NCI-H2107 treated with DMSO at 0.1 percent for 48 hours (cell line): ENCODE data around the gene KCNK7.
A peak's percentile ranks its signal among the peaks of the same experiment; 100 is the strongest.

Experiments used
- DNase-seq: peaks from one replicate; lab custom pipeline; 2025; ENCODE audit not compliant: unreplicated experiment; lab: John Stamatoyannopoulos, UW

KCNK7 gene

GRCh38 chr11:65558930-65559509 is 36.6 kb downstream of the KCNK7 start:
- DNase-seq: no peak

DNA sequence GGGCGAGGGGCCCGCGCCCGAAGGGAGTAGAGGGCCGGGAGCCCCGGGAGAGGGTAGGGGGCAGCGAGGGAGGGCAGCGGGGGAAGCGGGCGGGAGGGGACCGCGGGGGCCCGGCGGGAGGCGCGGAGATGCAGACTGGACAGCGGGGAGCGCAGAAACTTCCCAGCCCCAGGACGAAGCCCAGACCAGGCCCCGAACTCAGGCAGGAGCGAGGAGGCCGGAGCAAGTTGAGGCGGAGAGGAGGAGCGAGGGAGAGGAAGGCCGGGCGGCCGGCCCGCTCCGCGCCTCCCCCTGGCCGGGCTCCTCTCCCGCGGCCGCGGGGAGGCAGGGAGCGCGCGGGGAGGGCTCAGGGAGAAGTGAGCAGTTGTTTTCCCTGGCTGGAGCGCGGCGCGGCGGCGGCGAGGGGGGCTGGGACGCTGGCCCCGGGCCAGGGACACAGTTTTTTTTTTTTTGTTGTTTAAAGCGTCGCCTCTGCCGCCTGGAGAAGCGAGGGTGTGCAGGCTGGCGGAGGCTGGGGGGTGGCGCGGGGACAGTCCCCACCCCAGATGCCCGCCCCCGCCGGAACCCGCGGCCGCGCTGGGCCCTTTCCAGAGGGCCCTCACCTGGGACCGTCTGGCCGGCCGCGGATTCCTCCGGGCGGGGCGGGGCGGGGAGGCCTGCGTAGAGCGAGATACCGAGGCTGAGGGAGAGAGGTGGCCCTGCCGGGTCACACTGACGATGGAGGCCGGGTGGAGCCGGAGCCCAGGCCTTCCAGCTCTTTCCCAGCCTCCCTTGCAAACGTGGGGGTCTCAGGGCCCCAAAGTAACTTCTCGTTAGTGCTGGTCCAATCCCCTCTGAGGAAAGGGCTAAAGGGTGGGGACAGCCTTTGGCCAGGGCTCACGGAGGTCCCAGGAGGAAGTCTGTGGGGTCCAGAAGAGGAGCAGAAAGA is 37.3 kb downstream of the KCNK7 start, which contains the start of gene LTBP3:
Gene LTBP3 (minus strand): TSS at position 358 of the 928 bp plus-strand sequence. CDS start 400 bp downstream, outside the sequence.
- DNase-seq: no peak

GRCh38 chr11:65557280-65558001 is 38.2 kb downstream of the KCNK7 start:
- DNase-seq: no peak

DNA sequence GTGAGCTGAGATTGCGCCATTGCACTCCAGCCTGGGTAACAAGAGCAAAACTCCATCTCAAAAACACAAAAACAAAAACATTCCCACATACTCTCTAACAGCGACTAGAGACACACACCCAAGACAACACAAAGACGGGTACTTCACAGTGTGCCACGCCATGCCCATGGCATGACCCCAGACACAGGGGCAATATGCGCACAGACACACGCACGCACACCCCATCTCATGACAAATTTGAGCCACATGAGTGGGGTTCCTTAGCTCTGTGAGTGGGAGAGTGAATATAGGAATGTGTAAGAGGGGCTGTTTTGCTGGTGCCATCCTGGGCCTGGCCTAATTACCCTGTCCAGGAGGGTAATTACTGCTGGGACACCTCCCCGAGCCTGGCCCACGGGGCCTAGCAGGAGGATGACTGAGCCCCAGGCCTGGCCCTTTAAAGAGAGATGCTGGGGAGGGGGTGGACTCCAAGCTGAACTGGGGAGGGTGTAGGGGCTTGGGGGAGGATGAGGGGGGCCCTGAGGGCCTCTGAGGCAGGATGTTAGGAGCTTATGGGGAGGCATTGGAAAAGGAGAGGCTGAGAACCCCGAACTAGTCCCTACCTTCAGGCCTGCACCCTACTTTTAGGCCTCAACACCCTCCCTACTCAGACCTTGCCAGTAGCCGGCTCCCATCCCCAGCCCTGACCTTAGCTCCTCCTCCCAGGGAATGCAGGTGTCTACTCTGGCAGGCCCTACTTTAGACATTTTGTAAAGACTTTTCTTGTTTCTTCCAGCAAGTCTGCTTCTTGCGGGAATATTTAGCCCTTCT is 38.9 kb downstream of the KCNK7 start:
- no peak for DNase-seq

DNA sequence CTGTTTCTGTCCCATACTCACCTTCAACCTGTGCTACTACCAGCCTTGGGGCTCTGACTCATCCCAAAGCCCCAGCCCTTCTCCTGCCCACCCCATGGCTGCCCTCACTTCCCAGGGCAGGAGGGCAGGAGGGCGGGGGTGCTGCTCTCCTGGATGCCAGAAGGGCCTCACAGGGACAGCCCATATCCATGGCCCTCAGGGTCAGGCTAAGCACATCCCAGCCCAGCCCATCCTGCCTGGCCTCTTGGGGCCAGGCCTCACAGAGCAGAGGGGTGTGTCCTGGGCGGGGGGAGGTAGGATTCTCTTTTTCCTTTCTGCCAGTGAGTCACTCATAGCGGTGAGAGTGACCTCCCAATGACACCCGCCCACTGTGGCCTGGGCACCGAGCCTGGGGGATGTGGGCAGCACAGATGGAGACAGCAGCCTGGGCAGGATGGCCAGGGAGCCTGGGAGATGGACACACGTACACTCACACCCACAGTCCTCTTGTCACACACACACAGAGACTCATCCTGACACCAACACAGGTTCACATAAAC is 39.8 kb downstream of the KCNK7 start:
- DNase-seq: no peak

GRCh38 chr11:65554842-65555430 is 40.7 kb downstream of the KCNK7 start:
- DNase-seq: no peak

DNA sequence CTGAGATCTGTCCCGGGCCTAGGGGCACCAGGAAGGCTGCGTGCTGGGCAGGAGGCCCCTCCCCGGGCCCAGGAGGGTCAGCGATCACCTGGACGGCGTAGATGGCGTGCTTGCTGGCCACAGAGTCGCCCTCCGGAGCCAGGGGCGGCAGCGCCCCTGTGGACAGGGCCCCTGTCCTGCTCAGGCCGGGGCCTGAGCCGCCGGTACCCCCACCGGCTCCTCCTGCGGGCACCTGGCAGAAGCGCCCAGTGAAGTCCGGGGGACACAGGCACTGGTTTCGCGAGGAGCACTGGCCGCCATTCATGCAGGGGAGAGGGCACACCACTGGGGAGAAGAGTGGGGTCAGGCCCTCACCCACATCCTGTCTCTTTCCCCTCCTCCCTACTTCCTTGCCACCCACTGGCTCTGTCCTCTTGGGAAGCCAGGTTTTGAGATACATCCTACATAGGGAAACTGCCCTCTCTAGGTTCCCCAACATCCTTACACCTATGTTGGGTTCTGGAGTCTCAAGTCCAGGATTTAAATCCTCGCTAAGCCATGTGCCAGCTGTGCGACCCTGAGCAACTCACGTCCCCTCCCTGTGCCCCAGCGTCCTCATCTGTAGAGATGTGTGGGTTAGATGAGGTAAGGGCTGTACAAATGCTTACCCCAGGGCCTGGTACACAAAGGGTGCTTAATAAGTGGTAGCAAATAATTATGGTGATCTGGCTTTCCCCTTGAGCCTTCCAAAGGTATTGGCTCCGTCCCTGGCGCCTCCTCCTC is 41.4 kb downstream of the KCNK7 start:
- DNase-seq: no peak

GRCh38 chr11:65553301-65554001 is 42.1 kb downstream of the KCNK7 start:
- peak; percentile 60 for DNase-seq

DNA sequence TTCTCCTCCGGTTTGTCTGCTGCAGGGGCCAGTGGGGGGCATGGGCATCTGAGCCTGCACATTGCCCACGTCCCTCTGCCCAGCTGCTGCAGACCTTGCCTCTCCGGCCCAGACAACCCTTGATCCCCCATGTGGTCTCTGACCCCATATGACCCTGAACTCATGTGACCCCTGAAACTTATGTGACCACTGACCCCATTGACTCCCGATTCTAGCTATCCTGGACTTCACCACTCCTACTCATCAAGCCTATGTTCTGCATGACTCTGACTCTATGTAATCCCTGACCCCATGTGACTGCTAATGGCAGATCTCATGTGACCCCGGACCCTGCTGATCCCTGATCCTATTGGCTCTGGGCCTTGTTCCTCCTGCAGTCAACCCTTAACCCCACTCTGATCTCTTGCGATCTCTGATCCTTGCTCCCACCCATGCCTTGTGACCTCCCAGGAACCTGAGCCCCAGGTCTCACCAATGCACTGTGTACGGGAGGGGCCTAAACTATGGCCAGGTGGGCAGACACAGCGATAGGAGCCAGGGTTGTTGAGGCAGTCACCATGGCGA is 43.1 kb downstream of the KCNK7 start:
- no peak for DNase-seq

- DNase-seq: peak; percentile 93
Measured at GRCh38 chr11:65551572-65552387, 43.8 kb downstream of the KCNK7 start.

DNA sequence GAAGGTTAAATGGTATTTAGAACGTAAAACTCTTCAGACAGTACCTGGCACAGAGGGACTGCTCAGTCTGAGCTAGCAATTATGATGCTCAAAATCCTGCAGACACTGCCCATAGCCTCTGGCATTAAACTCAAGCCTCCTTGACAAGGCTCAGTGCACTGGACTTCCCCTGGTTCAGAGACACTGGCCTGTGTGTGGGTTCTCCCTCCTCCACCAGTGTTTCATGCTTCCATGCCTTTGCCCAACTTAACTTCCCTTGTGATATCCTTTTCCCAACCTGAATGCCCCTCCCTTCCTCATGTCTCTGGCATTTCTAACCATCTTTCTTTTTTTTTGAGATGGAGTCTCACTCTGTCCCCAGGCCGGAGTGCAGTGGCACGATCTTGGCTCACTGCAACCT is 46.5 kb downstream of the KCNK7 start:
- DNase-seq: no peak

- DNase-seq: no peak
Measured at GRCh38 chr11:65548395-65548794, 47.2 kb downstream of the KCNK7 start.

GRCh38 chr11:65547446-65548125 is 48.0 kb downstream of the KCNK7 start:
- no peak for DNase-seq

DNA sequence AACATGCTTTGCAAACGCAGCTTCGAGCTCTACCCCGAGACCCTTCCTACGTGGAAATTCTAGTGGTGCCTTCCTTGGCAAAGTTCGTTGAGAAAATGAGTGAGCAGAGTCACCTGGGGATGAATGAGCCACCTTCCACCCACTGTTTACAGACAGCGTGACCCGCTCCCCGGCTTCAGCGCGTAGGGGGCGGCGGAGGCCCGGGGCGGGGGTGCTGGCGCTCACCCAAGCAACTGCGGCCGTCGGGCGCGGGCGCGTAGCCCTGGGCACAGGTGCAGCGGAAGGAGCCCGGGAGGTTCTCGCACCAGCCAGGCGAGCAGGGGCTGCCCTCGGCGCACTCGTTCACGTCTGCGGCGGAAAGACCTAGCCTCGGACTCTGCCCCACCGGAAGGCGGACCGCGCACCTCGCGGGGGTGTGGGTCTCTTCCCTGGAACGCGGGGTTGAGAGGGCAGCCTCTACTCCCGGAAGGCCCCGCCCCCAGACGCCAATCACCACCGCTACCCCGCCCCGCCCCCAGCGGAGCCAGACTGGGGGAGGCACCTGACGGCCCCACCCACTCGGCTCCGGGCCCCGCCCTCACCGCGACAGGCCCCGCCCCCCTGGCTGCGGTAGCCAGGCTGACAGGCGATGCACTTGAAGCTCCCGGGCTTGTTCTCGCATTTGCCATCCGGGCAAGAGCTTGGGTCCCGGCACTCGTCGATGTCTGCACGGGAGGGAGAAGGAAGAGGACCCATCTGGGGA is 49.2 kb downstream of the KCNK7 start:
- peak; percentile 32 for DNase-seq

DNA sequence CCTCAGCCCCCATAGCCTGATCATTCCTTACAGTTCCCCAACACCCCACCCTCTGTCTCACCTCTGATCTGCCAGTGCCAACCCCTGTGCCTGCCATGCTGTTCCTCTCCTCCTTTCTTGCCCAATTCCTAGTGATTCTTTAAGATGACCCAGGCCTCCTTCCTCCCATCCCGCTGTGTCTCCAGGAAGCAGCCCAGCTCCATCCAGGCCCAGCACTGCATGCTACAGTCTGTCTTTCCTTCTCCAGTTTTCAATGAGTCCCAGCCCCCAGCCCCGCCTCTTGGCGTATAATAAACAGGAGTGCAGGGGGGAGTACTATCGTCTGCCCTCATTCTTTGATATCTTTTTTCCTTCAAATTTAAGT is 49.8 kb downstream of the KCNK7 start:
- DNase-seq: no peak
